K562 (cell line): ENCODE results near the gene NUP210. TPM values are rescaled to one million over a fixed set of nuclear protein-coding genes. Genes with fewer than 3 reads are reported as not detected.

Experiments used
- AFF4 ChIP-seq: sonication (generic); formaldehyde crosslinking; IDR thresholded peaks from 2 replicates; pipeline ENCODE4 v1.8.0; 2023; ENCODE audit warnings: mild to moderate bottlenecking, missing genetic modification reagents
- ARNT ChIP-seq, 2 experiments: fragments of 450-650 bp; IDR thresholded peaks; 2 replicates each; pipeline ENCODE4 v1.6.1; 2016; ENCODE audit warnings: mild to moderate bottlenecking in 1 of 2
- HNRNPUL1 ChIP-seq: fragments of 200-400 bp; formaldehyde crosslinking; IDR thresholded peaks from 2 replicates; pipeline ENCODE4 v1.6.1; 2017; ENCODE audit warnings: low read length
- MEIS2 ChIP-seq: fragments of 450-650 bp; IDR thresholded peaks from 2 replicates; pipeline ENCODE4 v1.6.1; 2014; ENCODE audit warnings: mild to moderate bottlenecking; ENCODE audit not compliant: partially characterized antibody
- MIER1 ChIP-seq: fragments of 450-650 bp; IDR thresholded peaks from 2 replicates; pipeline ENCODE4 v1.6.1; 2016; ENCODE audit warnings: antibody characterized with exemption, mild to moderate bottlenecking, low read depth
- NFE2 ChIP-seq: IDR thresholded peaks from 2 replicates; pipeline ENCODE4 v1.6.1; 2014; ENCODE audit warnings: antibody characterized with exemption, low read depth
- NR4A1 ChIP-seq, 2 experiments: fragments of 250-450 bp in 1 of 2; fragments of 450-650 bp in 1 of 2; sonication (Bioruptor Pico) in 1 of 2; IDR thresholded peaks; 2 replicates each; pipeline versions ENCODE4 v1.4.0 to v1.6.1; 2016 to 2020; ENCODE audit warnings: mild to moderate bottlenecking in 2 of 2, missing compliant biosample characterization in 1 of 2, missing genetic modification characterization in 1 of 2, moderate library complexity in 1 of 2
- PCBP1 ChIP-seq: fragments of 200-400 bp; formaldehyde crosslinking; IDR thresholded peaks from 2 replicates; pipeline ENCODE4 v1.6.1; 2018; ENCODE audit warnings: mild to moderate bottlenecking, low read depth, low read length; ENCODE audit not compliant: poor library complexity, severe bottlenecking
- SLC30A9 ChIP-seq: fragments of 250-450 bp; sonication (Bioruptor Pico); IDR thresholded peaks from 2 replicates; pipeline ENCODE4 v1.8.0; 2022; ENCODE audit warnings: mild to moderate bottlenecking, moderate library complexity
- ZBTB26 ChIP-seq: fragments of 450-650 bp; formaldehyde crosslinking; IDR thresholded peaks from 2 replicates; pipeline ENCODE4 v1.4.0; 2022; ENCODE audit warnings: missing genetic modification characterization
- ZNF224 ChIP-seq: sonication (generic); formaldehyde crosslinking; IDR thresholded peaks from 2 replicates; pipeline ENCODE4 v1.8.0; 2022; ENCODE audit warnings: mild to moderate bottlenecking, missing genetic modification reagents
- ZNF316 ChIP-seq: fragments of 450-650 bp; IDR thresholded peaks from 2 replicates; pipeline ENCODE4 v1.6.1; 2016
- ZNF589 ChIP-seq: fragments of 200-800 bp; sonication (Bioruptor generic); IDR thresholded peaks from 2 replicates; pipeline ENCODE4 v1.6.1; 2016; ENCODE audit warnings: low read depth, missing genetic modification characterization, missing compliant biosample characterization
- ZNF592 ChIP-seq: fragments of 450-650 bp; IDR thresholded peaks from 2 replicates; pipeline ENCODE4 v1.6.1; 2017; ENCODE audit warnings: antibody characterized with exemption, mild to moderate bottlenecking
- ZNF76 ChIP-seq: fragments of 250-450 bp; sonication (Bioruptor Pico); IDR thresholded peaks from 2 replicates; pipeline ENCODE4 v1.4.0; 2020; ENCODE audit warnings: mild to moderate bottlenecking, moderate library complexity, borderline replicate concordance
- polyA plus RNA-seq, 8 experiments: library from polyadenylated mRNA; depleted of rRNA in 4 of 8; stranded (reverse) in 5 of 8; unstranded in 3 of 8; fragments of >200 nt; fragmentation: Nextera tagmentation in 2 of 8; fragmentation: Illumina TruSeq in 1 of 8; extraction: Ambion mirVana in 2 of 8; extraction: Trizol in 1 of 8; gene quantifications; 2 replicates each; pipeline versions ENCODE4 v1.2.1 to v1.2.3, GENCODE V29; 2011 to 2014; ENCODE audit warnings: inconsistent platforms in 1 of 8, missing spikeins in 1 of 8
- total RNA-seq, 7 experiments: library from RNA; depleted of rRNA in 6 of 7; stranded (reverse); fragments of >200 nt in 6 of 7; fragmentation: Illumina TruSeq in 2 of 7; extraction: Trizol in 2 of 7; gene quantifications; 2 replicates each; pipeline versions ENCODE4 v1.2.1 to v1.2.3, GENCODE V29; 2011 to 2021; ENCODE audit warnings: low replicate concordance in 1 of 7
- TF ChIP-seq, protein P1 (sequence below): sonication (generic); formaldehyde crosslinking; IDR thresholded peaks from 2 replicates; pipeline ENCODE4 v1.5.0; 2020; ENCODE audit warnings: missing genetic modification reagents
- TF ChIP-seq, protein P2 (sequence below), 2 experiments: fragments of 450-650 bp; conservative IDR thresholded peaks; 2 replicates each; pipeline ENCODE4 v1.6.1; 2017; ENCODE audit warnings: mild to moderate bottlenecking in 2 of 2, moderate library complexity in 2 of 2

Gene NUP210
- total and polyA plus RNA-seq, 9 of the 15 experiments (the other 6 are each of a cell fraction or from before 2014, with no cell fraction given), result 1.2 to 138 (median 44.0) TPM

GRCh38 chr3:13455644-13456043 lies 35.5 kb upstream of the NUP210 start (continued):
- TF ChIP-seq NR4A1 (CRISPR knock-in tag; IDR thresholded peaks at IDR 0.05) (no peak), NR4A1 (tag; IDR thresholded peaks at IDR 0.05) (peak; percentile 35; the same call in 1 of the 2 replicates), ZNF224 (CRISPR knock-in tag) (no peak), MIER1 (no peak), AFF4 (CRISPR knock-in tag) (no peak), ZNF592 (no peak; the same call in 1 of the 2 replicates), ZNF76 (no peak), MEIS2 (peak; percentile 30), NFE2 (peak; percentile 57), ARNT (IDR thresholded peaks at IDR 0.05) (0 out of 4 replicates have a peak, but pooled peaks of 1 of the 2 experiments have one; percentile 20), ZNF589 (CRISPR knock-in tag) (no peak), ZBTB26 (no peak), PCBP1 (no peak), SLC30A9 (CRISPR knock-in tag) (no peak), ZNF316 (peak; percentile 48; the same call in 1 of the 2 replicates), HNRNPUL1 (no peak)
- TF ChIP-seq, protein P1, sequence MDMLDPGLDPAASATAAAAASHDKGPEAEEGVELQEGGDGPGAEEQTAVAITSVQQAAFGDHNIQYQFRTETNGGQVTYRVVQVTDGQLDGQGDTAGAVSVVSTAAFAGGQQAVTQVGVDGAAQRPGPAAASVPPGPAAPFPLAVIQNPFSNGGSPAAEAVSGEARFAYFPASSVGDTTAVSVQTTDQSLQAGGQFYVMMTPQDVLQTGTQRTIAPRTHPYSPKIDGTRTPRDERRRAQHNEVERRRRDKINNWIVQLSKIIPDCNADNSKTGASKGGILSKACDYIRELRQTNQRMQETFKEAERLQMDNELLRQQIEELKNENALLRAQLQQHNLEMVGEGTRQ (CRISPR knock-in tag), result peak; percentile 90
- TF ChIP-seq, protein P2, sequence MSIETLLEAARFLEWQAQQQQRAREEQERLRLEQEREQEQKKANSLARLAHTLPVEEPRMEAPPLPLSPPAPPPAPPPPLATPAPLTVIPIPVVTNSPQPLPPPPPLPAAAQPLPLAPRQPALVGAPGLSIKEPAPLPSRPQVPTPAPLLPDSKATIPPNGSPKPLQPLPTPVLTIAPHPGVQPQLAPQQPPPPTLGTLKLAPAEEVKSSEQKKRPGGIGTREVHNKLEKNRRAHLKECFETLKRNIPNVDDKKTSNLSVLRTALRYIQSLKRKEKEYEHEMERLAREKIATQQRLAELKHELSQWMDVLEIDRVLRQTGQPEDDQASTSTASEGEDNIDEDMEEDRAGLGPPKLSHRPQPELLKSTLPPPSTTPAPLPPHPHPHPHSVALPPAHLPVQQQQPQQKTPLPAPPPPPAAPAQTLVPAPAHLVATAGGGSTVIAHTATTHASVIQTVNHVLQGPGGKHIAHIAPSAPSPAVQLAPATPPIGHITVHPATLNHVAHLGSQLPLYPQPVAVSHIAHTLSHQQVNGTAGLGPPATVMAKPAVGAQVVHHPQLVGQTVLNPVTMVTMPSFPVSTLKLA (conservative IDR thresholded peaks at IDR 0.05), result no peak
